Parathyroid adenoma (tissue), 2 donors: ENCODE results near the gene LAMTOR1.

Source experiments
- H2AFZ ChIP-seq: fragments of 300-600 bp; sonication (generic); one replicate; pipeline ENCODE4 v1.7.0; 2017; ENCODE audit warnings: antibody characterized with exemption, mild to moderate bottlenecking
- H3K27ac ChIP-seq: fragments of 300-600 bp; sonication (generic); one replicate; pipeline ENCODE4 v1.7.0; 2017
- H3K27me3 ChIP-seq: fragments of 300-600 bp; sonication (generic); one replicate; pipeline ENCODE4 v1.7.0; 2017; ENCODE audit warnings: low read length; ENCODE audit not compliant: control insufficient read depth, insufficient read depth
- H3K36me3 ChIP-seq: fragments of 300-600 bp; sonication (generic); one replicate; pipeline ENCODE4 v1.7.0; 2017; ENCODE audit warnings: low read length; ENCODE audit not compliant: control insufficient read depth, insufficient read depth
- H3K4me1 ChIP-seq: fragments of 300-600 bp; sonication (generic); one replicate; pipeline ENCODE4 v1.7.0; 2017; ENCODE audit warnings: control low read depth
- H3K4me2 ChIP-seq: fragments of 300-600 bp; sonication (generic); one replicate; pipeline ENCODE4 v1.7.0; 2017; ENCODE audit warnings: low read length
- H3K4me3 ChIP-seq: fragments of 300-600 bp; sonication (generic); one replicate; pipeline ENCODE4 v1.7.0; 2017; ENCODE audit warnings: low read depth, low read length
- H3K79me2 ChIP-seq: fragments of 300-600 bp; sonication (generic); one replicate; pipeline ENCODE4 v1.7.0; 2017; ENCODE audit warnings: control low read depth
- H3K9ac ChIP-seq: fragments of 300-600 bp; sonication (generic); one replicate; pipeline ENCODE4 v1.7.0; 2017; ENCODE audit warnings: mild to moderate bottlenecking
- H3K9me3 ChIP-seq: fragments of 300-600 bp; sonication (generic); one replicate; pipeline ENCODE4 v1.7.0; 2017; ENCODE audit warnings: low read length; ENCODE audit not compliant: control insufficient read depth
- TF ChIP-seq, protein P1 (sequence below): fragments of 300-600 bp; sonication (generic); IDR thresholded peaks from one replicate; pipeline ENCODE4 v1.7.0; 2017; ENCODE audit warnings: antibody characterized with exemption, mild to moderate bottlenecking
- donor health status: primary hyperparathyroidism.

Gene LAMTOR1

GRCh38 chr11:72141066-72141465 is 38.0 kb upstream of the LAMTOR1 start:
- H2AFZ ChIP-seq = no peak overlapping the region
- H3K4me3 ChIP-seq = no peak overlapping the region
- no peaks in the 10 kb centered on the region for H3K36me3 ChIP-seq
- no peak overlapping the region for H3K27ac ChIP-seq
- no peaks in the 10 kb centered on the region for H3K4me1 ChIP-seq
- H3K9me3 ChIP-seq = no peaks in the 10 kb centered on the region
- no peak overlapping the region for H3K4me2 ChIP-seq
- no peaks in the 10 kb centered on the region for H3K79me2 ChIP-seq
- H3K27me3 ChIP-seq = no peaks in the 10 kb centered on the region
- no peak overlapping the region for H3K9ac ChIP-seq
- TF ChIP-seq, protein P1, sequence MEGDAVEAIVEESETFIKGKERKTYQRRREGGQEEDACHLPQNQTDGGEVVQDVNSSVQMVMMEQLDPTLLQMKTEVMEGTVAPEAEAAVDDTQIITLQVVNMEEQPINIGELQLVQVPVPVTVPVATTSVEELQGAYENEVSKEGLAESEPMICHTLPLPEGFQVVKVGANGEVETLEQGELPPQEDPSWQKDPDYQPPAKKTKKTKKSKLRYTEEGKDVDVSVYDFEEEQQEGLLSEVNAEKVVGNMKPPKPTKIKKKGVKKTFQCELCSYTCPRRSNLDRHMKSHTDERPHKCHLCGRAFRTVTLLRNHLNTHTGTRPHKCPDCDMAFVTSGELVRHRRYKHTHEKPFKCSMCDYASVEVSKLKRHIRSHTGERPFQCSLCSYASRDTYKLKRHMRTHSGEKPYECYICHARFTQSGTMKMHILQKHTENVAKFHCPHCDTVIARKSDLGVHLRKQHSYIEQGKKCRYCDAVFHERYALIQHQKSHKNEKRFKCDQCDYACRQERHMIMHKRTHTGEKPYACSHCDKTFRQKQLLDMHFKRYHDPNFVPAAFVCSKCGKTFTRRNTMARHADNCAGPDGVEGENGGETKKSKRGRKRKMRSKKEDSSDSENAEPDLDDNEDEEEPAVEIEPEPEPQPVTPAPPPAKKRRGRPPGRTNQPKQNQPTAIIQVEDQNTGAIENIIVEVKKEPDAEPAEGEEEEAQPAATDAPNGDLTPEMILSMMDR = no peak

- Histone ChIP-seq H2AFZ (no peak overlapping the region), H3K9me3 (no peaks in the 10 kb centered on the region), H3K27me3 (no peaks in the 10 kb centered on the region), H3K4me2 (no peak overlapping the region), H3K36me3 (no peaks in the 10 kb centered on the region), H3K4me1 (no peaks in the 10 kb centered on the region), H3K79me2 (no peaks in the 10 kb centered on the region), H3K4me3 (no peak overlapping the region), H3K27ac (no peak overlapping the region), H3K9ac (no peak overlapping the region)
- TF ChIP-seq, protein P1 = no peak
Measured at GRCh38 chr11:72140661-72141060, 37.6 kb upstream of the LAMTOR1 start.

DNA sequence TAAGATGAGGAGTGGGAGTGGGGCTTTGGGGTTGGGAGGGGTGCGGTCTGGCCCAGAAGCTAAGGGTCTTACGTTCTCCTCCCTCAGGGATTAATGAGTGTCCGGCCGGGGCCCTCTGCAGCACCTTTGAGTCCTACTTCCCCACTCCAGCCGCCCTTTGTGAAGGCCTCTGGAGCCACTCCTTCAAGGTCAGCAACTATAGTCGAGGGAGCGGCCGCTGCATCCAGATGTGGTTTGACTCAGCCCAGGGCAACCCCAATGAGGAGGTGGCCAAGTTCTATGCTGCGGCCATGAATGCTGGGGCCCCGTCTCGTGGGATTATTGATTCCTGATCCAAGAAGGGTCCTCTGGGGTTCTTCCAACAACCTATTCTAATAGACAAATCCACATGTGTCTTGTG is 36.4 kb upstream of the LAMTOR1 start:
- Histone ChIP-seq H3K4me3 (no peak overlapping the region), H3K9me3 (no peaks in the 10 kb centered on the region), H3K27me3 (no peaks in the 10 kb centered on the region), H3K79me2 (no peaks in the 10 kb centered on the region), H3K9ac (no peak overlapping the region), H3K36me3 (no peaks in the 10 kb centered on the region), H3K4me2 (no peak overlapping the region), H3K4me1 (no peaks in the 10 kb centered on the region), H2AFZ (no peak overlapping the region), H3K27ac (no peak overlapping the region)
- TF ChIP-seq, protein P1 = no peak

DNA sequence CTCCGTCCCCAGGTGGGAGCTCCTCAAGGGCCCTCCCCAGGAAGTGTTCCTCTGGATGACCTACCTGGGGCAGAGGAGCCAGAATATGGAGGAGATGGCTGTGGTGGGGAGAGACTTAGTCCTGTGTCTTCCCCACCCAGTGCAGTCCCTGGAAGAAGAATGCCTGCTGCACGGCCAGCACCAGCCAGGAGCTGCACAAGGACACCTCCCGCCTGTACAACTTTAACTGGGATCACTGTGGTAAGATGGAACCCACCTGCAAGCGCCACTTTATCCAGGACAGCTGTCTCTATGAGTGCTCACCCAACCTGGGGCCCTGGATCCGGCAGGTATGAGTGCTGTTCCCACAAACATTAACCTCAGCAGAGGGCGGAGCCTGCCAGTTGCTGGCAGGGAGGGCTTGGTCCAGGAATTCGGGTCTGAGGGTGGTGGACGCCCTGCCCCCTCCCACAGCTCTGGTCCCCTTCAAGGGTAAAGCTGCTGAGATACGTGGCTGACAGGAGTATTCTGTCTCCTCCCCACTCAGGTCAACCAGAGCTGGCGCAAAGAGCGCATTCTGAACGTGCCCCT is 35.8 kb upstream of the LAMTOR1 start:
- Histone ChIP-seq H3K27me3 (no peaks in the 10 kb centered on the region), H3K79me2 (no peaks in the 10 kb centered on the region), H3K9ac (no peak overlapping the region), H3K27ac (no peak overlapping the region), H3K9me3 (no peaks in the 10 kb centered on the region), H3K4me3 (no peak overlapping the region), H3K4me2 (no peak overlapping the region), H2AFZ (no peak overlapping the region), H3K4me1 (no peaks in the 10 kb centered on the region), H3K36me3 (no peaks in the 10 kb centered on the region)
- TF ChIP-seq, protein P1 = no peak

GRCh38 chr11:72136684-72137262 is 33.7 kb upstream of the LAMTOR1 start:
- Histone ChIP-seq H2AFZ (no peak overlapping the region), H3K27ac (no peak overlapping the region), H3K27me3 (no peaks in the 10 kb centered on the region), H3K79me2 (no peaks in the 10 kb centered on the region), H3K9ac (no peak overlapping the region), H3K4me2 (no peak overlapping the region), H3K4me1 (no peaks in the 10 kb centered on the region), H3K4me3 (no peak overlapping the region), H3K9me3 (no peaks in the 10 kb centered on the region), H3K36me3 (no peaks in the 10 kb centered on the region)
- TF ChIP-seq, protein P1 = no peak
